WI38 (cell line): ENCODE results near the gene OR2A42.
"Not testable (repeated sequence)": the region's sequence is repeated elsewhere in the genome, so short reads cannot be mapped to it uniquely, and the experiment has no call there.

Source experiments
- H3K4me3 ChIP-seq: 2 replicates; pipeline ENCODE4 v1.5.1; 2011; ENCODE audit warnings: low read depth, mild to moderate bottlenecking, control low read depth, low read length

Gene OR2A42

DNA sequence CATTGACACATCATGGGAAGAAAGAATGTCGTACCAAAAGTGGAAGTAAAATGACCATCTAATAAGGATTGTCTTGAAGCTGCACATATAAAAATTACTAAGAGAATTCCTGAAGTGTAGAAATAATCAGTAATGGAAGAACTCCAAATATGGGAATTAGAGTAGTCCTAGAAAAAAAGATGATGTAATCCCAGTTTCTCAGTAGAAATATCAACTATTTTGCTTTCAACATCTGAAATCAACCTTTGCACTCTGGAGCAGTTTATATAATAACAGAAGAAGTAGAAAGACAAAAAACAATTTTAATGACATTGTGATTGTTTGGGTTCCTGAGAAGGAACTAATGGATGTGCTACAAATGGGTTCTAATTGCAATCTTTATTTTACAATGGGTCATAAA, 6.4 kb downstream of the OR2A42 start:
- H3K4me3 ChIP-seq, result not testable (repeated sequence)

DNA sequence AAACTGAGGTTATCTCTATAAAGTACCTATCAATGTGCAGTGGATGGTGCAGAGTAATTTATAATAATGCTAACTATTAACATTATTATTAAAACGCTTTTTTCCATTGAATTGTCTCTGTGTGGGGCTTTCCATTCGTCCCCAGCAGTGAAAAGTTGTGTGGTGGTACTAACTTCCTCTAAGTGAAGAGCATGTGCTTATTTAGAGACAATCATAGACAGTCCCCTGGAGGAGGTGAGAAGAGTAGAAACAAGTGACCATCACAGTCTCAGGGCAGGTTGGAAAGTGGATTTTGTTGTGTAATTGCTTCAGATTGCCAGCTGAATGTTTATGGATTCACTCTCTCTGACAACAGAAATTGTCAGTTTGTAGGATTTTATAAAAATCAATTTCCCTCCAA, 8.4 kb downstream of the OR2A42 start:
- not testable (repeated sequence) for H3K4me3 ChIP-seq

DNA sequence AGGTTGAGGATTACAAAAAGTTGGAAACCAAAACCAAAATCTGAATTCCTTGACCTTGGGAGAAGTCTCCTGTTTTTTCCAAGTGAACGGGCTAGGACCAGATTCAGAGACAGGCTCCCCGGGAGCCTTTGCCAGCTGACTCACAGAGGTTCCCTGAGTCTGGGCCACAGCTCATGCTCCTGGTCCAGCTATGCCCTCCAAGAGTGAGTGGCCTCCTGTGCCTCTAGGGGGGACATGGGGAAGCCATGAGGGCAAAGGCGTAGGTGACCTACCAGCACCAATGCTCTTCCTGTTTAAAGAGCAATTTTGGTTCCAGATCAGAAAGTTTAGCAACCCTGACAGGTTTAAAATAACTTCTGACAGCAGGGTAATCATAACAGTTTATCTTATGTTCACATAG, 10.6 kb downstream of the OR2A42 start:
- H3K4me3 ChIP-seq, result not testable (repeated sequence)

DNA sequence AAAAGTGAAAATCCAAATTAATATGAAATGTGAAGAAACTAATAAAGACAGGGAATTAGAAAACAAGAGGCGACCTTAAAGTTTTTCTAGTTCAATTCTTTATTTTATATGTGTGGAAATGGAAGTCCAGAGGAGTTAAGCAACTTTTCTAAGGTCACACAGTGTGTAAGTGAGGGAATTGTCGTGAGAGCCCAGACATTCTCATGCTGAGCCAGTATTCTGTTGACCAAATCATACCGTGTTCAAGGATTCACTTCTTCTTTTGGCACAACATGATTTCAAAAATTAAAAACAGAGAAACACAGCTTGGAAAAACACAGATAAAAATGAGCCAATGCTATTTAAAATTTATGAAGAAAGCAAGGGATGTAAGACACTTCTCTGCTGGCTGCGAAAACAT, 12.5 kb downstream of the OR2A42 start:
- not testable (repeated sequence) for H3K4me3 ChIP-seq

DNA sequence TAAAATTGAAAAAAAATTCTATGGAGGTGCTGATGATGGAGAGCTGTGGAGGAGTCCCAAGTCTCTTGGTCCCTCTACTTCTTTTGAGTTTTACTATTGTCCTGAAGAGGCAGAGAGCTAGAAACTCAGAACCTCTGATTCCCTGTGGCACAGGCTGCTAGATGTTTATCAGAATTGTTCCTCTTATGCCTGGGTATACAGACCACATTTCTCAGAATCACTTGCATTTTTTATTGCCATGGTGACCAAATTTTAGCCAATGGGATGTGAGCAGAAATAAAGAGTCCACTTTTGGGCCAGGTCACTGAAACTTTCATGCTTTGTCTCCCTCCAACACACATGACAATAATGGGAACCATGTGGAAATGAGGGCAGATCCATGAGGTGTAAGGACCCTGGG, 15.7 kb downstream of the OR2A42 start:
- not testable (repeated sequence) for H3K4me3 ChIP-seq

DNA sequence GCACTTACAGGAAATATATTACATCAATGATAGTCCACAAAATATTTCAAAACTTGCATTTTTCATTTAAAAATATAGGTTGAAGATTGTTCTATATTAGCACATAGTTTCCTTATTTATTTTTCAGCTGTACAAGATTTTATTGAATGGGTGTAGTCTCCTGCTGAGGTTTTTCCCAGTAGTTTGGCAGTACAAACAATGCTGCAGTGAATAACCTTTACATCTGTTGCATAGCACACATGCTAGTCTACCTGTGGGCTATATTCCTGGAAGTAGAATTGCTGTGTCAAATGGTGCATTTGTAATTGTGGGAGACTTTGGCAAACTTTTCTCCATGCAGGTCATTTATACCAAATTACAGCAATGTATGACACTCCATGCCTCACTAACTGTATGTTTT, 18.9 kb downstream of the OR2A42 start:
- not testable (repeated sequence) for H3K4me3 ChIP-seq

DNA sequence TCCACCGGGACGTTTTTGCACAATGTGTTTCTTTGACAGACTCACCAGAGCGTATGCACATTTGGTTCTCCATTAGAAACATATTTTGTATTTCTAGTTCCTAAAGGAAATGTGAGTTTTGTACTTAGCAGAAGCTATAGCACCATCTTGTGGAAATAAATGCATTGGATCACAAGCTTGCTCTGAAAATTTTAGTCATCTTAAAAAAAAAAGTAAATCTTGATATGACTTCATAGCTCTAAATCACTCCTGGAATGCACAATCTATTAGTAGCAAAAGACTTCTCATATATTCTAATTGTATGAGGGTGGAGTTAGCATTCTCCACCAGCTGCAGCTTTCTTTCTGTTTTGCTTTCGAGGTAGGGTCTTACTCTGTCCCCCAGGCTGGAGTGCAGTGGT, 20.3 kb downstream of the OR2A42 start:
- not testable (repeated sequence) for H3K4me3 ChIP-seq

DNA sequence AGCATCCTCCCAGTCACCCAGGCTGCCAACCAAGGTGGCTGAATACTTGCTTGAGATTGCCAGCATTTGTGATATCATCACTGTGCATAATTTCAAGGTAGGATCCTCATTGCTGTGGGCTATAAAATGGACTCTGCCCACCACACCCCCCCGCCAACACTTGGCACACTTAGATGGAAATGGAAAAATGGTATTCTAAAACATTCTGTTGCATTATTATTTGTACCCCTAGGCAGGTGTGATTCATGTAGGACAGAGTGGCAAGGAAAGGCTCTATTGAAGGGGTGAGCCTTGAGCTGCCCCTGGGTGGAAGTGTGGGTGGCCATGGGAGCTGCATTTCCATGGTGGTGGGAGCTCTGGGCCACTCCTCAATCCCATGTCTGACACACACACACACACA, 20.8 kb downstream of the OR2A42 start:
- not testable (repeated sequence) for H3K4me3 ChIP-seq

DNA sequence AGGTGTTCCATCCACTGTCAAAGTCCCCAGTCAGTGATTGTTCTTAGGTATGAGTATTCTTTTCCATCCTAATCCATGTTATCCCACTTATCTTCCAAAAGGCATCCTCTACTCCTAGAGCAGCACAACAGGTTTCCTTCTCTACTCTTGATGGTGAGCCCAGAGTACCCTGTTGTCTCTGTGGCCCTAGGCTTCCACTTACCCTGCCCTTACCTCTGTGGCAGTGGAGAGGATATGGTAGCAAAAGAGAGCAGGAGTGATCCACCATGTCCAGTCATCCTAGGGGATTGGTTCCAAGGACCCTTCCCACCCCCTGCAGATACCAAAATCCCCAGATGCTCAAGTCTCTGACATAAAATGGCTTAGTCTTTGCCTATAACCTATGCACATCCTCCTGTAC, 22.2 kb downstream of the OR2A42 start:
- H3K4me3 ChIP-seq, result not testable (repeated sequence)

DNA sequence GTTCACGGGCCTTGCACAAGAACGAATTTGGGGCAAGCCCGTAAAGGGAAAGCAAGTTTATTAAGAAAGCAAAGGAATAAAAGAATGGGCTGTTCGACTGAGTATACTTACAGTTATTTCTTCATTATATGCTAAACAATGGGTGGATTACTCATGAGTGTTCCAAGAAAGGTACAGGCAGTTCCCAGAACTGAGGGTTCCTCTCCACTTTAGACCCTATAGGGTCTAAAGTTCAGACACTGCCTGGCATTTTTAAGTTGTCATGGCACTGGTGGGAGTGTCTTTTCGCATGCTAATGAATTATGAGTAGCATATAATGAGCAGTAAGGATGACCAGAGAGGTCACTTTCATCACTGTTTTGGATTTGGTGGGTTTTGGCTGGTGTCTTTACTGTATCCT, 34.1 kb downstream of the OR2A42 start:
- H3K4me3 ChIP-seq, result not testable (repeated sequence)

DNA sequence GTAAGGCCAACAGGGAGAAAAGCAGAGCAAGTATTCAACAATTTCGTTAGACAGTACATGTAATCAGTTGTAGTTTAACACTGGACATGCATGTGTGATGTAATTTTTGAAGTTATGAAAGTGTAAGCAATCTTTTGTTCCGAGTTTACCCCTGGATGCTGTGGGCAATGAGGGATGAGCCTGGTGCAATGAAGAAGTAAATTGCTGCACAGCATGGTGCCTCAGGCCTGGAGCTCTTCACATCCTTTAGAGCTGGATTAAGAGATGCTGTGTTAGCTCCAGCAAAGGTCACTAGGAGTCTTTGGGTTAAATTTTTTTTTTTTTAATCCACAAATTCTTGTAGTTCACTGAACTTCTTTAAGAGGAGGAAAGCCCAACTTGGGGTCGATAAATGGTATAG, 36.3 kb downstream of the OR2A42 start:
- not testable (repeated sequence) for H3K4me3 ChIP-seq

DNA sequence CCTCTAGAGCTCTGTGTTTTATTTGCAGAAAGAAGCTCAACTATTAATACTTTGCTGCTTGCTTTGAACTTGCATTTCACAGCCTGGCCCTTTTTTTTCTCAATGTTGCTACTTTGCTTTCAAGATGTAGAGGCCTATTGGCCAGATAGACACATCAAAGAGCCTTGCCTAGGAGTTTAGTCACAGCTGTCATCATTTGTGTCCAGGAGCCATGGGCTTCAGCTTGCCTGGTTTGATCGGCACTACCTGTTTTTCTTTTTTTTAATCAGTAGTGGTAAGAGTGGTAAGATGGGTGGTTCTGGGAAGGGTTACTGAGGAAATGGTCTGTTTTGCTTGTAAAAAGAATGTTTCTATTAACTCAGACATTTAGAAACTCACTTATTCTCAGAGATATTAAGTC, 37.4 kb downstream of the OR2A42 start:
- H3K4me3 ChIP-seq, result not testable (repeated sequence)

DNA sequence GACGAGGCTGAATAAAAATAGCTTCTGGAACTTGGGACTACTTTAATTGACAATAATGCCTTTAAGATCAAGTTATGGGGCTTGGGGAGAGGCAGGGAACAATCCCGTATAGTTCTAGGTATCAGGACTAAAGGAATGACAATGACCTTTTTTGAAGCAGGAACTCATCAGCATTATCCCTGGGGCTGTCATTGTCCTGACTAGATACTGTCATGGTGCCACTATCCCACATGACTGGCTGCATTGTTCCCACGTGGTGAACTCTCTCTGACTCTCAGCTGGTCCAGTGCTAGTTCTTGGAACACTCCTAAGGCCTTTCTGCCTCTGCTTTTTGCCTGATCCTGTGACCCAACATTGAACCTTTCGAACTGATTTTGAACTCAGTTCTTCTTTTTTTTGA, 40.5 kb downstream of the OR2A42 start:
- H3K4me3 ChIP-seq, result not testable (repeated sequence)

DNA sequence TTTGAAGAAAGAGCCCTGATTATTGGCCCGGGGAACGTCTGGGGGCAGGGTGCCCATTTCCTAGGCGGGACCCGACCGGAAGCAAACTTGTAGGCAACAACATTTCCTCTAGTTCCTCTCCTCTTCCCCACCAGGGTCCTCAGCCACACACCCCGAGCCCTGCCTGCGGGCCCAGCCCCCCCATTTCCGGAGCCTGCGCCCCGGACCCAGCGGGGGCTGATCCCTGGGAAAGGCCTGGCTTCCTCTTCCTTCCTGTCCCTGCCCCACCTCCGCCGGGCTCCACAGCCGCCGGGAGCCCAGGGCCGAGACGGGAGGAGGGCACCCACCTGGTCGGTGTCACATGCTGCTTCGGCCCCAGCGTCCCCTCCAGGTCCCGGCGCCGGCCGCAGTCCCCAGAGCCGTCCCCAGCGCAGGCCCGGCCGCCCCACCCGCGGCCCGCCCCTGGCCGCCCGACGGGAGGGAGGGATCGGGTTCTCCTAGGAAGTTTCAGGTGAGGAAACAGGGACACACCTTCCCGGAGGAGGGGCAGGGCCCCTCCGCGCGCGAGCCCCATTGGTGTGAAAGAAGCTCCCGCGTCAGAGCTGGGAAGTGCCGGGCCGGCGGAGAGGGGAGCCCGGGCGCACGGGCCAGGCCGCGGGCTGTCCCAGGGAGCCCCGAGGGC, 44.1 kb downstream of the OR2A42 start, which contains the start of gene ARHGEF35:
Gene ARHGEF35 (minus strand): TSS at position 622 of the 661 bp plus-strand sequence. CDS start 7,450 bp downstream, outside the sequence.
- H3K4me3 ChIP-seq, result not testable (repeated sequence)

DNA sequence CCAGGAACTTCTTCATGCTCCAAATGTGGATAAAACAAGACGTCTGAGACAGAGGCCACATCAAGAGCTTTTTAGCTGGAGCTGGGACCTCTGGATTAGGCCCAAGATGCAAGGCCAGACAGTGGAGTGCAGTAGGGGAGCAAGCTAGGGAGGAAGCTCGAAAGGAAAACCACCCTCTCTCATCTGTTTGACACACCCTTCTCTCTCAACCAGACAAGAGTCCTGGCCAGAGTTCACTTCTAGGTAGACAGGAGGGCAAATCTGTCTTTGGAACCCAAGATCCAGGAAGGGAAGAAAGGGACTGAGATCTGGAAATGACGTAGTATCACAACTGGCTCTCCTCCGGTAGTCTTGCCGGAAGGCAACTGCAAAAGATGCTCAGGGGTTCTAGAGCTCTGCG, 45.0 kb downstream of the OR2A42 start:
- not testable (repeated sequence) for H3K4me3 ChIP-seq

DNA sequence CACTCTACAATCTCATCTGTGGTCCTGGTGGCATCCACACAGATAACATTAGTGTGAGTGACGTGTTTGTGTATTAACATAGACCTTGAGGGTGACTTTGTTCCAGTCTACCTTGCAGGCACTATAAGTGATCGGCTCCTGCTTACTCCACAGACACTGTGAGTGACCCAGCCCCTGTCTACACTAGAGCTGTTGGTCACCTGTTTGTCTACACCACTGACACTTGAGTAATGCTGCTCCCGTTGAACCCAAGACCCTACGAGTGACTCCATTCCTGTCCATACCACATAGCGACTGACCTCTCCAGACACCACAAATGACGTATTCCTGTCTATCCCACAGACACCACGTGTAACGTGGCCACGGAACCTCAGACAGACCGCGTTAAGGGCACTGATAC, 45.6 kb downstream of the OR2A42 start:
- H3K4me3 ChIP-seq, result not testable (repeated sequence)

DNA sequence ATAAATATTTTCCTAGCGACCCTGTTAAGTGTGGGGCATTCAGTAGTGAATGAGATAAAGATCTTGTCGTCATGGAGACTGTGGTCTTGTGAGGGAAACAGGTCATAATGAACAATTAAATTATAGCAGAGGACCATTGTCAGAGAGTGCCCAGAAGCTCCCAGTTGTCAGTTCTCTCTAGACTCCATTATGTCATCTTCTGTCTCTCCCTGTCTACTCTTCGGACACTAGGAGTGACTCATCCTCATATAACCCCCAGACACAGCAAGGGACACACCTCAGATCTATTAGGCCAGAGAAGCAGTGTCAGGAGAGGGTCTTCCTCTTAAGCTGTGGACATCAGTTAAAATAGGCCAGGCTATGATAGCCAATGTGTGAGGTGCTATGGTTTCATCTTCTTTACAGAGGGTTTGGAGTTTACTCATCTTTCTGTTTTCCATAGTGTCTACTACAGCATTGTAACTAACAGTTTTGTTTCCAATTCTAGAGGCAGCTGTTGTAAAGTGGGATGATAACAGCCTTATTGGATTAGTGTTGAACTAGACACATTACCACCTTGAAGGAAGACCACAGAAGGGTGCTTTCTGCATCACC, 50.7 kb downstream of the OR2A42 start:
- not testable (repeated sequence) for H3K4me3 ChIP-seq

DNA sequence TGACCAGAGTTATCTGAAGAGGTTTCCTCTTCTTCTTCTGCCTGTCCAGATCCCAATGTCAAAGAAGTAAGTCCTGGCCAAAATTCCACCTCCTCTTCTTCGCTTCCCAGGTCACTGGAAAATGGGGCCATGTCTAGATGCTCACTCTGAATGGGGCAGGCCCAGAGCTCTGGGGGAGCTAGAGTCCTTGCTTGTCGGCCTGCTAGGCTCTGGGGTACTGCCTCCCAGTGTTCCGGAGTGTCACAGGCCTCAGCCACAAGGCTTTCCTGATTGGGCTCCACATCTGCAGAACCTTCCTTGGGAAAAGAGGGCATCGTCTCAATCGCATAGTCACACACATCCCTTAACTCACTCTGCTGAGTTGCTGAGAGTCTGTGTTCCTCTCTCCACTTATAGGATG, 51.6 kb downstream of the OR2A42 start:
- H3K4me3 ChIP-seq, result not testable (repeated sequence)

DNA sequence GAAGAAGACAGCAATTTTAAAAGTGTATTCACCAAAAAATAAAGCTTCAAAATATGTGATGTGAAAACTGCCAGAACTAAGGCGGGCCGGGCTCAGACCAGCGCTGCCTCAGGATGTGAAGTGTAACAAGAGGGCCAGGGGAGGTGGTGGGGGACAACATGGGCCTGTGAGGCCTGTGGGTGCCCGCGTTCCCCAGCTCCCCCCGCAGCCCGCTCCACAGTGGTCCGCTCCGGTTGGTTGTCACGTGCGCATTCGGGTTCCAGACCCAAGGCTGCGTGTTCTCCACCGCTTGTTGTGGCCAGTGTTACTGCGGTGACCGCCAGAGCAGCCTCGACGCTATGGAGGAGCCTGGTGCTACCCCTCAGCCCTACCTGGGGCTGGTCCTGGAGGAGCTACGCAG, 56.2 kb downstream of the OR2A42 start, which contains the start of gene CTAGE4:
Gene CTAGE4 (plus strand): TSS at position 301 of the 400 bp plus-strand sequence. CDS start 38 bp downstream, at position 339.
- H3K4me3 ChIP-seq, result not testable (repeated sequence)

DNA sequence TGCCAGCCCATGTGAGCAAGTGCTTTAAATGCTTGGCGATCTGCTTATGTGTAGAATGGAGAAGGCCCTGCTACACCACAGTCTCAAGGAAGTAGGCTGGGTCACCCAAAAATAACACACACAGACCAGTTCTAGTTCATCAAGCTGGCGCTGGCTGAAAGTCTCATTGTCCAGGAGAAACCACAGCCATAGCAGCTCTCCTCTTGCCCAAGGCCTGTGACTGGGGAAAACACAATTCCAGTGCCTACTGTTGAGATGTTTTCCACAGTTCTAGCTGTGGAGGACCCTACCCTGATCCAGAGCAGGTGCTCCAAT, 60.3 kb downstream of the OR2A42 start:
- H3K4me3 ChIP-seq, result not testable (repeated sequence)

DNA sequence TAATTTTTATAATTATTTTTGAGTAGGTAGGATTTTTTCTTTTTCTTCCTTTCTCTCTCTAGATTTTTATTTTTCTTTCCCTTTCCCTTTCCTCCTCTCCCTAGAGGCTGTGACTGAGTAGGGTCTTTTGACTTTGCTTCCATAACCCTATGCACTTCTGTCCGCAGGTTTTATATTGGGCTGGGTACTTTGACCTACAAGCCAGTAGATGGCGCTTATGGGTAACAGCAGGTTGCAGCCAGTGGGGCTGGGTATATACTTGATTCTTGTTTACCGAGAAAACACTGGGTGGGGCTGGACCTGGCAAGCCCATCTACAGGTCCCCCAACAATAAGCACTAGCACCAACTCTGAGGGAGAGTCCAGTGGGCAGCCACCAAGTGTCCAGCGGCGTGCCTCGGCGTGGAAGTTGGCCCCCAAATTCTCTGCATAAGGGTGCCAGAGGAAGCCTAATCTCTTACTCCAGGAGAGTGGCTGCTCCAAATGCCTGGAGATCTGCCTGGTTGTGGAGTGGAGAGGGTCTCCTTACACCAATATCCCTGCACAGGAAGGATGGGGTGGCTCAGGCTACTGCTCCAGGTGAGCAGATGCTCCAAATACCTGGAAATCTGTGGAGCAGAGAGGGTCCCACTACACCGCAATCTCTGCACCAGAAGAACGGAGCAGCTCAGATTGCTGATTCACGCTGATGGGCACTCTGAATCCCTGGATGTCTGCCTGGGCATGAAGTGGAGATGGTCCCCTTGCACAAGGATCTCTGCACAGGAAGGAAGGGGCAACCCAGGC, 60.8 kb downstream of the OR2A42 start:
- H3K4me3 ChIP-seq, result not testable (repeated sequence)
